C4-2B (cell line): ENCODE results near the gene STAM2.

Source experiments
- H3K27ac ChIP-seq: fragments of 450-650 bp; 2 replicates; pipeline ENCODE4 v1.5.1; 2017
- ZFX ChIP-seq: fragments of 450-650 bp; IDR thresholded peaks from 2 replicates; pipeline ENCODE4 v1.6.1; 2017
- TF ChIP-seq, protein P1 (sequence below): fragments of 450-650 bp; conservative IDR thresholded peaks from 2 replicates; pipeline ENCODE4 v1.5.1; 2017; ENCODE audit warnings: mild to moderate bottlenecking

The STAM2 gene

GRCh38 chr2:152175368-152176112 lies at the start of gene STAM2:
Gene STAM2, minus strand, starts transcription at chr2:152175763. Its CDS starts 121 bp downstream, at chr2:152175642.
- peak within 1 kb of the TSS; percentile 93 for H3K27ac ChIP-seq
- TF ChIP-seq, protein P1, sequence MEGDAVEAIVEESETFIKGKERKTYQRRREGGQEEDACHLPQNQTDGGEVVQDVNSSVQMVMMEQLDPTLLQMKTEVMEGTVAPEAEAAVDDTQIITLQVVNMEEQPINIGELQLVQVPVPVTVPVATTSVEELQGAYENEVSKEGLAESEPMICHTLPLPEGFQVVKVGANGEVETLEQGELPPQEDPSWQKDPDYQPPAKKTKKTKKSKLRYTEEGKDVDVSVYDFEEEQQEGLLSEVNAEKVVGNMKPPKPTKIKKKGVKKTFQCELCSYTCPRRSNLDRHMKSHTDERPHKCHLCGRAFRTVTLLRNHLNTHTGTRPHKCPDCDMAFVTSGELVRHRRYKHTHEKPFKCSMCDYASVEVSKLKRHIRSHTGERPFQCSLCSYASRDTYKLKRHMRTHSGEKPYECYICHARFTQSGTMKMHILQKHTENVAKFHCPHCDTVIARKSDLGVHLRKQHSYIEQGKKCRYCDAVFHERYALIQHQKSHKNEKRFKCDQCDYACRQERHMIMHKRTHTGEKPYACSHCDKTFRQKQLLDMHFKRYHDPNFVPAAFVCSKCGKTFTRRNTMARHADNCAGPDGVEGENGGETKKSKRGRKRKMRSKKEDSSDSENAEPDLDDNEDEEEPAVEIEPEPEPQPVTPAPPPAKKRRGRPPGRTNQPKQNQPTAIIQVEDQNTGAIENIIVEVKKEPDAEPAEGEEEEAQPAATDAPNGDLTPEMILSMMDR: peak; percentile 91
- peak; percentile 39; the same call in 1 of the 2 replicates for TF ChIP-seq ZFX

DNA sequence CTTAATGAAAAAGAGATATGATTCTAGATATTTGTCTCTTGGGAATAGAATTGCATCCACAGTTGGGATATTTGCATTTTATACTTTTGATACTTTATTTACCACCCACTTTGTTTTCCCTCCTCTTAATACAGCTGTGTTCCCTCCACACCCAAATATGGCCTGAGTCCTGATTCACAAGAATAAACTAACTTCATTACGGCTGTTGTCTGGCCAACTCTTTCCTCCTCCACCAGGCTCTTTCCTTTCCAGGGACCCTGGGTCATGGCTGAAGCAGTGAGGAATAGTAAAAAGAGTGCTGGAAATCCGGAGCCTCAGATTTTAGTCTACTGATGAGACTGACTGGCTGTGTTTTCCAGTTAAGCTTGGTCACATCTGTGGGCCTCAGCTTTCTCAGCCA lies 48.4 kb upstream of the STAM2 start:
- TF ChIP-seq, protein P1: no peak
- no peak for TF ChIP-seq ZFX
- H3K27ac ChIP-seq: no peak overlapping the region

DNA sequence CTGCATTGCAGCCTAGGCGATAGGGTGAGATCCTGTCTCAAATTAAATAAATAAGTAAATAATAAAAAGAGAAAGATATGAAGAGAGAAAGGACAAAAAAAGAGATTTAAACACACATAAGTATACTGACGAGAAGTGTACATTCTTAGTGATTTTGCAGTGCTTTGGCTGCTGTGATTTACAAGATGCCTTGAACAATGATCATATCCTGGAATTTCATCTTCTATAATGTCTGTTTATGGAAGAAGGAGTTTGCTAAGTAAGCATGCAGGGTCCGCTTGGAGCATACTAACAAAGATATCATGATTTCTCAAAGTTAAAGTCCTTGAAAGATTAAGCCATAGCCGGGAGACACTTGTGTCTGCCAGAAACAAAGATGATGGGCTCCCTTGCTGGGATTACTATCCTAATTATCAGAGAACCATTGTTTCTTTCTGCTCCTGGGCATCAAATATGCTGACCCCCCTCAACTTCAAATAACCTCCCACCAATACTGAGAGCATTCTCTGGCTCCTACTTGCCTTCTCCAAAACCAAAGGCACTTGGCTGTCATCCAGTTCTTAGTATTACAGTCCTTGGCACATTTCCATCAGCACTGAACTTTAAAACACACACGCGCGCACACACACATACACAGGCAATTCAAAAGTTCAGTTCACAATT lies 47.5 kb upstream of the STAM2 start:
- TF ChIP-seq ZFX: no peak
- TF ChIP-seq, protein P1: no peak
- H3K27ac ChIP-seq: no peak overlapping the region

- no peak overlapping the region for H3K27ac ChIP-seq
- no peak for TF ChIP-seq ZFX
- TF ChIP-seq, protein P1: no peak
These were observed 46.3 kb upstream of the STAM2 start for GRCh38 chr2:152221839-152222238.

DNA sequence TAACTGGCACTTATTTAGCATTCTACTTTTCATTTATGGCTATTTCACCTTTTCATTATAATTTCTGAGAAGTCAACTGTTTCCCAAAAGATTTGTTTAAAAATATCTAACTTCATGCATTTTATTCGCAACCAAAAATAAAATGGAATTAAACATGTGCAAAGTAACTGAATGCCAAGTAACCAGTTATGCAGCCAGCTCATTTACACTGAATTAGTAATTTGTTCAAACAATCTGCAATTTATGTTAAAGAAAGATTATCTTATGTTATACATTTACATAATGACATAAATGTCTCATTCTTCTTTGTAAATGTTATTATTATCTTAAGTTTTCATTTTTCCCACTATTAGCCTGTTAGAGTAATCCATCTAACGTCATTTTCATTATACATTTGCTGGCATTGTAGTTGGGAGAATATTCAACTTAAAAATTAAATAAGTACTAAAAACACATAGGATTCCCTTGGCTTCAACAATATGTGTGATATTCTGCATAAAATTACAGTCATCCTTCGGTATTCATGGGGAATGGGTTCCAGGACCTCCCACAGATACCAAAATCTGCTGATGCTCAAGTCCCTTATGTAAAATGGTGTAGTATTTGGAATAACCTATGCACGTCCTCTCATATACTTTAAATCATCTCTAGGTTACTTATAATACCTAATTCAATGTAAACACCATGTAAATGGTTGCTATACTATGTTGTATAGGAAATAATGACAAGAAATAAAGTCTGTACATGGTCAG lies 43.7 kb upstream of the STAM2 start:
- H3K27ac ChIP-seq: no peak overlapping the region
- TF ChIP-seq, protein P1: no peak
- no peak for TF ChIP-seq ZFX

DNA sequence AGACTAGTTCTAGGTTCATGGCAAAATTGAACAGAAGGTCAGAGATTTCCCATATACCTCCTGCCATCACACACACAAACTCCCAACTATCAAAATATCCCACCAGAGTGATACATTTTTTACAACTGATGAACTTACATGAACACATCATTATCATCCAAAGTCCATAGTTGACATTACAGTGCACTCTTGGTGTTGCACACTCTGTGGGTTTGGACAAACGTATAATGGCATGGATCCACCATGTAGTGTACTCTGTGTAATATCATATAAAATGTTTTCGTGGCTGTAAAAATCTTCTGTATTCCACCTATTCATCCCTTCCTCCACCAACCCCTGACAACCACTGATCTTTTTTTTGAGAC lies 25.9 kb upstream of the STAM2 start:
- no peak overlapping the region for H3K27ac ChIP-seq
- TF ChIP-seq ZFX: no peak
- TF ChIP-seq, protein P1: no peak
